ENCODE data around the gene FCGR2B. TPM values are rescaled to one million over a fixed set of nuclear protein-coding genes. Genes with fewer than 3 reads are reported as not detected.

Gene FCGR2B
- total and polyA plus RNA-seq, 2 of the 13 experiments (the other 11 are each of a cell fraction or from before 2014, with no cell fraction given), result not detected

DNA sequence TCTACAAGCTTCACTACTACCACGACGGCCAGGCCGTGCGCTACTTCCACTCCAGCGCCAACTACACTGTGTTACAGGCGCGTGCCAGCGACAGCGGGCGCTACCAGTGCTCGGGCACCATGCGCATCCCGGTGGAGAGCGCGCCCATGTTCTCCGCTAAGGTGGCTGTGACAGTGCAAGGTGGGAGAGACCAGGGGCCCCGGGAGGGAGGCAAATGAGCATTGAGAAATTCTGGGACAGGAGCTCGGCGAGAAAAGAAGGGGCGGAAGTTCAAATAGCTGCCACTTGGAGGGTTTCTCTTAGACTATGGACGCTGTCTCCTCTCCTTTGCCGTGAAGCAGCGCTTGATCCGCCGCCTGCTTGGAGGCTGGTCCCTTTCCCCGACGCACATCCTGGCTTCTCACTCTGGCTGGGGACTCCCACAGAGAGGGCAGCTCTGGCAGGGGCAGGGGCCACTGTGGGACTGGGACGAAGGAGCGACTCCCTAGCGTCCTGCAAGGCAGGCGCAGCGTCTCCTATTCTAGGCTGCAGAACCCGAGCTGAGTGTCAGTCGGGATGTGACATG is 63.0 kb downstream of the FCGR2B start (continued):
- TF ChIP-seq SMYD3 (CRISPR knock-in tag; IDR thresholded peaks at IDR 0.05) (no peak), ZNF556 (CRISPR knock-in tag; IDR thresholded peaks at IDR 0.05; ENCODE audit: borderline replicate concordance) (no peak)

DNA sequence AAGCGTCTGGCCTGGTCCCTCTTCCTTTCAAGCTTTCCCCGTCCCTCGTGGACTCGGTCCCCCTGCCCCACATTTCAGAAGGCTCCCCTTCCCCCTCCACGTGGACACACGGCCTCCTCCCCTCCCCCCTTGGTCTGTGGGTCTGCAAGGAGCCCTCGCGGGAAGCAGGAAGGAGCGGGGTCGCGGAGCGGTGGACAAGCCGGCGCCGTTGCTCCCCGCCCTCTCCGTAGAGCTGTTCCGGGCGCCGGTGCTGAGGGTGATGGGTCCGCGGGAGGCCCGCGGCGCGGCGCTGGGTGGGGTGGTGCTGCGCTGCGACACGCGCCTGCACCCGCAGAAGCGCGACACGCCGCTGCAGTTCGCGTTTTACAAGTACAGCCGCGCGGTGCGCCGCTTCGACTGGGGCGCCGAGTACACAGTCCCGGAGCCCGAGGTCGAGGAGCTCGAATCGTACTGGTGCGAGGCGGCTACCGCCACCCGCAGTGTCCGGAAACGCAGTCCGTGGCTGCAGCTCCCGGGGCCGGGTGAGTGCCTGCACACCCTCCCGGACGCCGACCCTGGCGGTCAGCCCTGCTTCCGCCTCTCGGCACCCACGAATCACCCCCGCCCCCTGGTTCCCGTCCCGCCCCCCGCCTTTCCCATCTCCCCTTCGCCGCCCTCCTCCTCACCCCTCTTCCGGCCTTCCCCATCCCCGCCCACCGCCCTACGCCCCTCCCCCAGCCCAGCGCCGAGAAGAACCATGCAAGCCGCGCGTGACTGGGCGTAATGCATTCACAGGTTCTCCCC is 63.7 kb downstream of the FCGR2B start:
- FAIRE-seq, result no peak
- BruUV-seq (replicated peaks), result no TSS peak
- POLR2A ChIA-PET, result interaction anchor here (0.7 to 2.5 kb wide), 6 partner anchors 10 to 115 kb away, joined by 3 to 15 read pairs (median 3); partner anchors contain the start of gene DUSP12
- TF ChIP-seq ZFY (CRISPR knock-in tag; IDR thresholded peaks at IDR 0.05) (peak; percentile 24), KDM6A (CRISPR knock-in tag; IDR thresholded peaks at IDR 0.05; ENCODE audit: low read depth) (no peak), ZBTB7A (CRISPR knock-in tag; IDR thresholded peaks at IDR 0.05) (peak; percentile 35; the same call in 1 of the 2 replicates), ZNF891 (CRISPR knock-in tag; IDR thresholded peaks at IDR 0.05) (peak; percentile 57; the same call in 1 of the 2 replicates), REL (CRISPR knock-in tag; conservative IDR thresholded peaks at IDR 0.05) (0 out of 2 replicates have a peak, but pooled peaks have one; percentile 55), ZNF292 (CRISPR knock-in tag; IDR thresholded peaks at IDR 0.05; ENCODE audit: borderline replicate concordance, low read depth) (peak; percentile 17; the same call in 1 of the 2 replicates), POLR2AphosphoS5 (IDR thresholded peaks at IDR 0.05; ENCODE audit: low read depth, low read length) (peak; percentile 26; the same call in 1 of the 2 replicates), ZBTB38 (CRISPR knock-in tag; IDR thresholded peaks at IDR 0.05) (0 out of 2 replicates have a peak, but pooled peaks have one; percentile 5), YEATS4 (CRISPR knock-in tag; IDR thresholded peaks at IDR 0.05; ENCODE audit: borderline replicate concordance) (peak; percentile 51; the same call in 1 of the 2 replicates), ZNF850 (CRISPR knock-in tag; conservative IDR thresholded peaks at IDR 0.05) (no peak)
- TF ChIP-seq, protein P1, sequence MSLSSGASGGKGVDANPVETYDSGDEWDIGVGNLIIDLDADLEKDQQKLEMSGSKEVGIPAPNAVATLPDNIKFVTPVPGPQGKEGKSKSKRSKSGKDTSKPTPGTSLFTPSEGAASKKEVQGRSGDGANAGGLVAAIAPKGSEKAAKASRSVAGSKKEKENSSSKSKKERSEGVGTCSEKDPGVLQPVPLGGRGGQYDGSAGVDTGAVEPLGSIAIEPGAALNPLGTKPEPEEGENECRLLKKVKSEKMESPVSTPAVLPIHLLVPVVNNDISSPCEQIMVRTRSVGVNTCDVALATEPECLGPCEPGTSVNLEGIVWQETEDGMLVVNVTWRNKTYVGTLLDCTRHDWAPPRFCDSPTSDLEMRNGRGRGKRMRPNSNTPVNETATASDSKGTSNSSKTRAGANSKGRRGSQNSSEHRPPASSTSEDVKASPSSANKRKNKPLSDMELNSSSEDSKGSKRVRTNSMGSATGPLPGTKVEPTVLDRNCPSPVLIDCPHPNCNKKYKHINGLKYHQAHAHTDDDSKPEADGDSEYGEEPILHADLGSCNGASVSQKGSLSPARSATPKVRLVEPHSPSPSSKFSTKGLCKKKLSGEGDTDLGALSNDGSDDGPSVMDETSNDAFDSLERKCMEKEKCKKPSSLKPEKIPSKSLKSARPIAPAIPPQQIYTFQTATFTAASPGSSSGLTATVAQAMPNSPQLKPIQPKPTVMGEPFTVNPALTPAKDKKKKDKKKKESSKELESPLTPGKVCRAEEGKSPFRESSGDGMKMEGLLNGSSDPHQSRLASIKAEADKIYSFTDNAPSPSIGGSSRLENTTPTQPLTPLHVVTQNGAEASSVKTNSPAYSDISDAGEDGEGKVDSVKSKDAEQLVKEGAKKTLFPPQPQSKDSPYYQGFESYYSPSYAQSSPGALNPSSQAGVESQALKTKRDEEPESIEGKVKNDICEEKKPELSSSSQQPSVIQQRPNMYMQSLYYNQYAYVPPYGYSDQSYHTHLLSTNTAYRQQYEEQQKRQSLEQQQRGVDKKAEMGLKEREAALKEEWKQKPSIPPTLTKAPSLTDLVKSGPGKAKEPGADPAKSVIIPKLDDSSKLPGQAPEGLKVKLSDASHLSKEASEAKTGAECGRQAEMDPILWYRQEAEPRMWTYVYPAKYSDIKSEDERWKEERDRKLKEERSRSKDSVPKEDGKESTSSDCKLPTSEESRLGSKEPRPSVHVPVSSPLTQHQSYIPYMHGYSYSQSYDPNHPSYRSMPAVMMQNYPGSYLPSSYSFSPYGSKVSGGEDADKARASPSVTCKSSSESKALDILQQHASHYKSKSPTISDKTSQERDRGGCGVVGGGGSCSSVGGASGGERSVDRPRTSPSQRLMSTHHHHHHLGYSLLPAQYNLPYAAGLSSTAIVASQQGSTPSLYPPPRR (CRISPR knock-in tag; IDR thresholded peaks at IDR 0.05; ENCODE audit: borderline replicate concordance), result 0 out of 2 replicates have a peak, but pooled peaks have one; percentile 32
- TF ChIP-seq, protein P2, sequence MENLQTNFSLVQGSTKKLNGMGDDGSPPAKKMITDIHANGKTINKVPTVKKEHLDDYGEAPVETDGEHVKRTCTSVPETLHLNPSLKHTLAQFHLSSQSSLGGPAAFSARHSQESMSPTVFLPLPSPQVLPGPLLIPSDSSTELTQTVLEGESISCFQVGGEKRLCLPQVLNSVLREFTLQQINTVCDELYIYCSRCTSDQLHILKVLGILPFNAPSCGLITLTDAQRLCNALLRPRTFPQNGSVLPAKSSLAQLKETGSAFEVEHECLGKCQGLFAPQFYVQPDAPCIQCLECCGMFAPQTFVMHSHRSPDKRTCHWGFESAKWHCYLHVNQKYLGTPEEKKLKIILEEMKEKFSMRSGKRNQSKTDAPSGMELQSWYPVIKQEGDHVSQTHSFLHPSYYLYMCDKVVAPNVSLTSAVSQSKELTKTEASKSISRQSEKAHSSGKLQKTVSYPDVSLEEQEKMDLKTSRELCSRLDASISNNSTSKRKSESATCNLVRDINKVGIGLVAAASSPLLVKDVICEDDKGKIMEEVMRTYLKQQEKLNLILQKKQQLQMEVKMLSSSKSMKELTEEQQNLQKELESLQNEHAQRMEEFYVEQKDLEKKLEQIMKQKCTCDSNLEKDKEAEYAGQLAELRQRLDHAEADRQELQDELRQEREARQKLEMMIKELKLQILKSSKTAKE (CRISPR knock-in tag; IDR thresholded peaks at IDR 0.05; ENCODE audit: borderline replicate concordance), result 0 out of 2 replicates have a peak, but pooled peaks have one; percentile 26

More for the DNA sequence above, 63.7 kb downstream of the FCGR2B start:
- CTCF ChIA-PET (ENCODE audit: low intra/inter-chr PET ratio, low total read pairs), result no interaction called here
- intact Hi-C loops (cut with micrococcal nuclease; ENCODE audit: unreplicated experiment), result no loop called here
- ATAC-seq, result peak; percentile 82
- Histone ChIP-seq H3K4me2 (ENCODE audit: low read depth, low read length) (peak overlapping the region; percentile 97), H3K27ac (ENCODE audit: extremely low read length, insufficient read depth, low read length) (no peak overlapping the region), H3K79me2 (ENCODE audit: insufficient read depth, low read length) (no peaks in the 10 kb centered on the region), H2AFZ (ENCODE audit: low read length) (peak overlapping the region; percentile 35), H3K4me1 (ENCODE audit: insufficient read depth, low read length) (peaks cover 19% of the 10 kb centered on the region), H3K36me3 (replicated peaks in 1 of 2; ENCODE audit: control insufficient read depth in 1 of 2, insufficient read depth in 2 of 2, low read length in 2 of 2) (no peaks in the 10 kb centered on the region), H3K4me3 (replicated peaks in 1 of 3; ENCODE audit: insufficient read depth in 1 of 3, low read depth in 2 of 3, low read length in 3 of 3) (peak overlapping the region; percentile 62 to 84 (median 69)), H4K20me1 (ENCODE audit: insufficient read depth, low read length) (no peaks in the 10 kb centered on the region), H3K9me3 (ENCODE audit: low read length) (no peaks in the 10 kb centered on the region), H3K9ac (ENCODE audit: insufficient read depth, low read depth, low read length) (peak overlapping the region; percentile 56), H3K27me3 (ENCODE audit: control insufficient read depth in 1 of 2, insufficient read depth in 2 of 2, low read length in 2 of 2) (peaks cover 3 to 47% of the 10 kb centered on the region in 2 experiments; a peak in 4 of 5 replicates)
- 1% methylated on average over 18 of the region's 83 CpGs for WGBS (ENCODE audit: low lambda C conversion rate)
- in situ Hi-C loops (cut with HindIII; ENCODE audit: extremely low pct_ligation_motif_present, low pct_unique_long_range_greater_than_20kb), result no loop called here
- peak; percentile 55 for DNase-seq (ENCODE audit: low spot score)
